Stimulated activated CD4-positive, alpha-beta T cell treated with anti-CD3 and anti-CD28 coated beads, Interleukin-15, amount 100 ng/mL, for 1 hour (primary cell): ENCODE data around the gene FYB2.

Experiments
- DNase-seq, 2 donors: peaks; one replicate each; pipeline ENCODE4 v3.0.0-alpha.2; 2020; ENCODE audit warnings: low read depth in 1 of 2, low spot score in 1 of 2

Gene FYB2

GRCh38 chr1:56835657-56836056 is 16.5 kb upstream of the FYB2 start:
- no peak for DNase-seq

- no peak for DNase-seq
These were observed 15.1 kb upstream of the FYB2 start for GRCh38 chr1:56834137-56834900.

- DNase-seq: no peak
These were observed 13.9 kb upstream of the FYB2 start for GRCh38 chr1:56833088-56833487.

- DNase-seq: peak; percentile 26 to 33
These were observed 12.9 kb upstream of the FYB2 start for GRCh38 chr1:56831871-56832693.

GRCh38 chr1:56830052-56830451 is 10.8 kb upstream of the FYB2 start:
- no peak for DNase-seq

GRCh38 chr1:56827711-56828110 is 8.5 kb upstream of the FYB2 start:
- no peak for DNase-seq

GRCh38 chr1:56825436-56825835 is 6.2 kb upstream of the FYB2 start:
- no peak for DNase-seq

- DNase-seq: no peak
These were observed 5.7 kb upstream of the FYB2 start for GRCh38 chr1:56824938-56825337.

GRCh38 chr1:56824271-56824670 is 5.1 kb upstream of the FYB2 start:
- no peak for DNase-seq

- no peak for DNase-seq
These were observed 2.2 kb upstream of the FYB2 start for GRCh38 chr1:56821462-56821797.

- DNase-seq: peak in 1 of 2 donors; percentile 45
These were observed 1.7 kb upstream of the FYB2 start for GRCh38 chr1:56820755-56821461.

- DNase-seq: no peak
These were observed 1.3 kb downstream of the FYB2 start for GRCh38 chr1:56817716-56818463.

- DNase-seq: no peak
These were observed 2.3 kb downstream of the FYB2 start for GRCh38 chr1:56816909-56817308.

GRCh38 chr1:56816264-56816663 is 2.9 kb downstream of the FYB2 start:
- no peak for DNase-seq

- DNase-seq: no peak
These were observed 5.0 kb downstream of the FYB2 start for GRCh38 chr1:56814205-56814604.

- DNase-seq: no peak
These were observed 7.9 kb downstream of the FYB2 start for GRCh38 chr1:56811331-56811730.

- DNase-seq: no peak
These were observed 10.8 kb downstream of the FYB2 start for GRCh38 chr1:56808410-56808809.

- no peak for DNase-seq
These were observed 12.4 kb downstream of the FYB2 start for GRCh38 chr1:56806804-56807203.

- no peak for DNase-seq
These were observed 15.5 kb downstream of the FYB2 start for GRCh38 chr1:56803561-56804156.

GRCh38 chr1:56799605-56800400 is 19.4 kb downstream of the FYB2 start:
- no peak for DNase-seq
